T-cell (primary cell): ENCODE results near the gene AGPS. TPM values are rescaled to one million over a fixed set of nuclear protein-coding genes. Genes with fewer than 3 reads are reported as not detected.

Source experiments
- ATAC-seq, 4 experiments: fragments of 200-7000 bp in 3 of 4; fragments of 150-1000 bp in 1 of 4; cut with Tn5 transposase; replicated peaks in 1 of 4; 1 replicate in 3 of 4; 2 replicates in 1 of 4; pipeline ENCODE4 v1.10.0; 2021; ENCODE audit warnings: moderate library complexity in 3 of 4, mild to moderate bottlenecking in 2 of 4, moderate number of reproducible peaks in 1 of 4
- CTCF ChIA-PET, 2 donors: fragments of 300-600 bp; sonication (Branson Sonifier 250); formaldehyde crosslinking; loops; one replicate each; lab custom pipeline; 2022; ENCODE audit warnings: antibody characterized with exemption in 2 of 2; lab: Charles Lee
- POLR2A ChIA-PET, 2 donors: fragments of 300-600 bp; sonication (Branson Sonifier 250); formaldehyde crosslinking; loops; one replicate each; lab custom pipeline; 2022; ENCODE audit warnings: antibody characterized with exemption in 2 of 2; lab: Charles Lee
- DNase-seq, 35 experiments: peaks; one replicate each; pipeline versions ENCODE4 v3.0.0 to v3.0.0-alpha.2; 2013 to 2023
- H3K27ac ChIP-seq: one replicate; pipeline ENCODE4 v1.5.1; 2013; ENCODE audit warnings: low read length
- H3K27me3 ChIP-seq, 2 experiments: replicated peaks in 1 of 2; 1 replicate in 1 of 2; 2 replicates in 1 of 2; pipeline versions ENCODE4 v1.6.1 to v1.7.0; 2013; ENCODE audit warnings: low read length in 1 of 2, mixed read lengths in 1 of 2; ENCODE audit not compliant: control insufficient read depth in 2 of 2, insufficient read depth in 2 of 2; ENCODE audit errors: extremely low read depth in 1 of 2
- H3K36me3 ChIP-seq, 2 donors: 1 replicate in 1 of 2; 2 replicates in 1 of 2; pipeline versions ENCODE4 v1.6.1 to v1.7.0; 2013; ENCODE audit warnings: low read length in 1 of 2; ENCODE audit not compliant: control insufficient read depth in 2 of 2, insufficient read depth in 1 of 2; ENCODE audit errors: extremely low read depth in 1 of 2
- H3K4me1 ChIP-seq, 2 experiments: 1 replicate in 1 of 2; 2 replicates in 1 of 2; pipeline versions ENCODE4 v1.6.1 to v1.7.0; 2013; ENCODE audit warnings: low read length in 2 of 2, mixed read lengths in 1 of 2; ENCODE audit not compliant: insufficient read depth in 2 of 2, control insufficient read depth in 1 of 2; ENCODE audit errors: extremely low read depth in 1 of 2
- H3K4me3 ChIP-seq, 2 donors: 1 replicate in 1 of 2; 2 replicates in 1 of 2; pipeline versions ENCODE4 v1.5.1 to v1.7.0; 2013; ENCODE audit warnings: mild to moderate bottlenecking in 2 of 2, low read length in 1 of 2, moderate library complexity in 1 of 2; ENCODE audit not compliant: control insufficient read depth in 1 of 2; ENCODE audit errors: extremely low read depth in 1 of 2
- H3K9me3 ChIP-seq: 2 replicates; pipeline ENCODE4 v1.7.0; 2013
- H3K27ac Mint-ChIP-seq, 2 donors: one replicate each; pipeline ENCODE4 v1.8.0; 2020 to 2021; ENCODE audit warnings: mild to moderate bottlenecking in 2 of 2, mixed read lengths in 2 of 2
- H3K27me3 Mint-ChIP-seq, 2 donors: one replicate each; pipeline ENCODE4 v1.8.0; 2021 to 2022; ENCODE audit warnings: mixed read lengths in 2 of 2
- H3K36me3 Mint-ChIP-seq: one replicate; pipeline ENCODE4 v1.8.0; 2021; ENCODE audit warnings: mixed read lengths
- H3K4me1 Mint-ChIP-seq, 3 donors: one replicate each; pipeline ENCODE4 v1.8.0; 2020 to 2022; ENCODE audit warnings: mixed read lengths in 3 of 3, mild to moderate bottlenecking in 1 of 3
- H3K4me3 Mint-ChIP-seq, 3 donors: one replicate each; pipeline ENCODE4 v1.8.0; 2020 to 2022; ENCODE audit warnings: mild to moderate bottlenecking in 3 of 3, mixed read lengths in 3 of 3, moderate library complexity in 3 of 3
- H3K9me3 Mint-ChIP-seq, 3 donors: one replicate each; pipeline ENCODE4 v1.8.0; 2020 to 2022; ENCODE audit warnings: mixed read lengths in 3 of 3
- WGBS: methylation state at CpG from one replicate; pipeline ENCODE4 v1.1.5; 2013; ENCODE audit warnings: missing lambda C conversion rate; ENCODE audit not compliant: insufficient coverage; 5-methylcytosine and 5-hydroxymethylcytosine counted together
- total RNA-seq, 35 experiments: library from RNA in 6 of 35; stranded (reverse) in 6 of 35; fragments of 120-200 nt in 1 of 35; gene quantifications; one replicate each; pipeline versions ENCODE4 v1.2.1 to v1.2.4 and lab custom pipeline; 2013 to 2026

The AGPS gene
- total RNA-seq, 5 donors from 2014 or later (not counting 1 experiment from before 2014, with no cell fraction given) = 26.1 to 32.3 (median 29.6) TPM

DNA sequence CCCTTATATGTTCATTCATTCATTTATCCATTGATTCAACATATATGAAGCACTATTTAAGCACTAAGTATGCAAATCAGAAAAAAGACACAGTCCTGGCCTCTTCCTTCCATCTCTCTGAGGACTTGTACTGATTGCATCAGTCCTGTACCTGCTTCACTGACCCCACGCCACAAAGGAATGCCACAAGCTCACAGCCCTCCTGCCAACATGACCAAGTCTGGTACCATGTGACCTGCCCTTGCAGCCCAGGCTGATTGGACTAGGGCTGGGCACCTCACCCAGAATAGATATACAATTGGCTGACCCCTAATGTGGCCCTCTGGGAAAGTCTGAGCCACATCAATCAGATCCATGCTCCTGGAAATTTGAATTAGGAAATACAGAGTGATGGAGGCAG, 196.6 kb downstream of the AGPS start:
- ChIA-PET POLR2A (no interaction called here), CTCF (no interaction called here)
- 75% methylated on average over 1 of the region's 1 CpG for WGBS
- Mint-ChIP-seq H3K36me3 (no peaks in the 10 kb centered on the region), H3K9me3 (no peaks in the 10 kb centered on the region), H3K4me1 (peaks cover 0 to 2% (median 0%) of the 10 kb centered on the region in 3 donors), H3K4me3 (no peak overlapping the region), H3K27ac (no peak overlapping the region), H3K27me3 (peaks cover 11 to 17% of the 10 kb centered on the region in 2 donors)
- Histone ChIP-seq H3K9me3 (no peaks in the 10 kb centered on the region), H3K27me3 (peaks cover 0 to 7% of the 10 kb centered on the region in 2 experiments), H3K4me3 (no peak overlapping the region), H3K27ac (no peak overlapping the region), H3K36me3 (no peaks in the 10 kb centered on the region), H3K4me1 (no peaks in the 10 kb centered on the region)
- DNase-seq (no peak), ATAC-seq (no peak)

DNA sequence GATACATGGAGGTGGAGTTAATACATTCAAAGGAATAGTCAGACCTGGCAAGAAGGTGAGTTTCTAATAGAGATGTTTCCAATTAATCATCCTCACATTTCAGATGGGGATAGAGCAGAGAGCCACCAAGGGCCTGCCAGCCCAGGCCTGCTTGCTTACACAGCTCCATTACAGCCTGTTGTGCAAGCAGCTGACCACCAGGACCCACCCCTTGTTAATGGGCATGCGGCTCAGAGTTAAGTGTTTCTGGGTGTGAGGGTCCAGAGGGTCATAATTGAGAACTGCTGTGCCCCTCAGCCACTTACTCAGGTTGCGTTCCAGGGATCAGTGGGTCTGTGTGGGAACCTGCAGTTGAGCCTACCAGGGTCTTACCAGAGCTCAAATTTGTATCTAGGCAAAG, 199.8 kb downstream of the AGPS start:
- Histone ChIP-seq H3K4me1 (no peaks in the 10 kb centered on the region), H3K36me3 (no peaks in the 10 kb centered on the region), H3K27ac (no peak overlapping the region), H3K4me3 (no peak overlapping the region), H3K9me3 (no peaks in the 10 kb centered on the region), H3K27me3 (peaks cover 0 to 7% of the 10 kb centered on the region in 2 experiments)
- no peak overlapping the region for H3K27ac Mint-ChIP-seq
- H3K9me3 Mint-ChIP-seq = no peaks in the 10 kb centered on the region
- ChIA-PET POLR2A (interaction anchor here in 1 of 2 donors (0.6 kb wide), 1 partner anchor 15 kb away, joined by 3 read pairs; no protein-coding TSS in a partner anchor), CTCF (no interaction called here)
- DNase-seq (no peak), ATAC-seq (no peak)
- no peaks in the 10 kb centered on the region for H3K36me3 Mint-ChIP-seq
- peaks cover 11 to 17% of the 10 kb centered on the region in 2 donors for H3K27me3 Mint-ChIP-seq
- WGBS = 87% methylated on average over 2 of the region's 2 CpGs
- H3K4me1 Mint-ChIP-seq = no peaks in the 10 kb centered on the region
- no peak overlapping the region for H3K4me3 Mint-ChIP-seq

DNA sequence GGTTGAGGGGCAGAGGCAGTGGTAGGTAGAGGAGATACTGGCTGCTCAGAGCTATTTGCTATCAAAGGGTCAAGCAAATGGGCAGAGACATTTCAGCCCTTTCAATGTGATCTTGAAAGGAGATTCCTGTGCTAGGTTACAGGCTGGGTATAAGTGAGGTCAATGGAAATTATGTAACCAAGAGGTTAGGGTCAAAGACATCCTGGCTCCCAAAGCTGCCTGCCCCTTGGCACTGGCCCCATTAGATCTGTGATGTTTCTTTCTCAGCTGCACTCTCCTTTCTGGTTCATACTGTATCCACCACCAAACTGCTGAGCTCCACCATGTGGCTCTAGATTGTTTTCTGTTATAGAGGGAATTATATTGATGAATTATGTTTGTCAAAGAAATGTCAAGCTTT, 200.4 kb downstream of the AGPS start:
- Mint-ChIP-seq H3K4me1 (no peaks in the 10 kb centered on the region), H3K9me3 (no peaks in the 10 kb centered on the region), H3K27me3 (peaks cover 14 to 17% of the 10 kb centered on the region in 2 donors), H3K4me3 (no peak overlapping the region), H3K27ac (no peak overlapping the region), H3K36me3 (no peaks in the 10 kb centered on the region)
- peaks cover 0 to 7% of the 10 kb centered on the region in 2 experiments for H3K27me3 ChIP-seq
- H3K4me1 ChIP-seq = no peaks in the 10 kb centered on the region
- POLR2A ChIA-PET = interaction anchor here in 1 of 2 donors (0.6 kb wide), 1 partner anchor 14 kb away, joined by 3 read pairs; no protein-coding TSS in a partner anchor
- DNase-seq (no peak), ATAC-seq (no peak)
- no peaks in the 10 kb centered on the region for H3K36me3 ChIP-seq
- H3K27ac ChIP-seq = no peak overlapping the region
- no peaks in the 10 kb centered on the region for H3K9me3 ChIP-seq
- CTCF ChIA-PET = no interaction called here
- no peak overlapping the region for H3K4me3 ChIP-seq

DNA sequence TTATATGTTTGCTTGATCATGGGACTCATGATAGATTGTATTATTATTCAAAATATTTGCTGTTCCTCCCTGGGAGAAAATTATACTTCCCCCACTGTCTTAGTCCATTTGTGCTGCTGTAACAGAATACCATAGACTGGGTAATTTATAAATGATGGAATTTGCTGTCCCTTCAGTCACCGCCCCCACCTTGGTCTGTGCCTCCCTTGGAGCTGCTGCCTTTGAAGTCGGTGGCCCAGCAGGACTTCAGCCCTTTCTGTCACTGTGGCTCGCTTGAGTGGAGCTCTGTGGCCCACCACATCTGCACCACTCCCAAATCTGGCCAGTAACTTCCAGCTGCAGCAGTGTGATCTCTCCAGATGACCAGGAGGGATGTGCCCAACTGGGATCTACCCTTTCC, 200.8 kb downstream of the AGPS start:
- ChIA-PET CTCF (no interaction called here), POLR2A (no interaction called here)

More for the DNA sequence above, 200.8 kb downstream of the AGPS start:
- H3K4me3 ChIP-seq = no peak overlapping the region
- Mint-ChIP-seq H3K27ac (no peak overlapping the region), H3K4me1 (no peaks in the 10 kb centered on the region), H3K36me3 (no peaks in the 10 kb centered on the region), H3K27me3 (peaks cover 17 to 18% of the 10 kb centered on the region in 2 donors), H3K9me3 (no peaks in the 10 kb centered on the region), H3K4me3 (no peak overlapping the region)
- no peaks in the 10 kb centered on the region for H3K36me3 ChIP-seq
- ATAC-seq (no peak), DNase-seq (no peak)
- no peak overlapping the region for H3K27ac ChIP-seq
- no peaks in the 10 kb centered on the region for H3K4me1 ChIP-seq
- 68% methylated on average over 3 of the region's 3 CpGs for whole genome bisulfite sequencing
- H3K9me3 ChIP-seq = no peaks in the 10 kb centered on the region
- H3K27me3 ChIP-seq = peaks cover 0 to 7% of the 10 kb centered on the region in 2 experiments

Other genes starting within 250 kb of the AGPS start
- gene HNRNPA3, start 180.0 kb upstream of the AGPS start, total RNA-seq = 100 to 1,000 TPM; 134 to 220 (median 151) TPM
- 10 to 100 TPM; 54.3 to 77.0 (median 73.8) TPM for gene NFE2L2, start 128.0 kb upstream of the AGPS start, total RNA-seq